Measurements from ENCODE around the gene AACS. TPM values are rescaled to one million over a fixed set of nuclear protein-coding genes. Genes with fewer than 3 reads are reported as not detected.

Gene AACS
- total RNA-seq, 1 donor from 2014 or later: 34.6 TPM

- no peak overlapping the region for H3K27ac Mint-ChIP-seq
- peaks cover 1% of the 10 kb centered on the region for H3K27me3 Mint-ChIP-seq (ENCODE audit: low read depth)
- H3K4me1 Mint-ChIP-seq: no peaks in the 10 kb centered on the region
- no peak for TF ChIP-seq CTCF (IDR thresholded peaks at IDR 0.05; ENCODE audit: unreplicated experiment)
- no peak overlapping the region for H3K4me3 Mint-ChIP-seq
- H3K36me3 Mint-ChIP-seq: no peaks in the 10 kb centered on the region
- no peak for DNase-seq (ENCODE audit: low spot score in 2 of 2, unreplicated experiment in 2 of 2)
- peaks cover under 1% of the 10 kb centered on the region for H3K9me3 Mint-ChIP-seq
These were observed 87.2 kb downstream of the AACS start for GRCh38 chr12:125152463-125152862.

GRCh38 chr12:125155366-125155765, 90.1 kb downstream of the AACS start:
- TF ChIP-seq CTCF (IDR thresholded peaks at IDR 0.05; ENCODE audit: unreplicated experiment): no peak
- Mint-ChIP-seq H3K36me3 (no peaks in the 10 kb centered on the region), H3K4me3 (no peak overlapping the region), H3K4me1 (no peaks in the 10 kb centered on the region), H3K9me3 (peaks cover 7% of the 10 kb centered on the region), H3K27me3 (ENCODE audit: low read depth) (peaks cover 1% of the 10 kb centered on the region), H3K27ac (no peak overlapping the region)
- no peak for DNase-seq (ENCODE audit: low spot score in 2 of 2, unreplicated experiment in 2 of 2)

- Mint-ChIP-seq H3K9me3 (peaks cover 7% of the 10 kb centered on the region), H3K27ac (no peak overlapping the region), H3K4me3 (no peak overlapping the region), H3K4me1 (no peaks in the 10 kb centered on the region), H3K27me3 (ENCODE audit: low read depth) (peaks cover 3% of the 10 kb centered on the region), H3K36me3 (no peaks in the 10 kb centered on the region)
- no peak for DNase-seq (ENCODE audit: low spot score in 2 of 2, unreplicated experiment in 2 of 2)
- TF ChIP-seq CTCF (IDR thresholded peaks at IDR 0.05; ENCODE audit: unreplicated experiment): no peak
These were observed 91.9 kb downstream of the AACS start for GRCh38 chr12:125157177-125157576.

DNA sequence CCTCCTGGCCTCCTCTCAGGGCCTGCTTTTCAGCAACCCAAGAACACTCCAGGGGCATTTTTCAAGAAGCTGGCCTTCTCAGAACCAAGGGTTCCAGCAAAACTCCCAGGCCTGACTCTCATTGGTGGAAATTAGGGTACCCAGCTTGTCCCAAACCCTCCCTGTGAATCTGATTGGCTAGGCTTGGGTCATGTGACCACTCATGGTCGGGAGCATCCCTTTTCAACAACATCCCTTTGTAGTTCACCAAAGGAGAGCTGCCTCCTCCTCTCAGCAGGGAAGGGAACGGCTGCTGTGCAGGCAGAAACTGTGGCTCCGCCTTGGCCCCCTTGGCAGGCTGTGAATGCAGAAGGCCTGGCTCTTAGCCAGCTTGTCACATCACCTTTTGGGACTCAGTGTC, 94.5 kb downstream of the AACS start:
- Mint-ChIP-seq H3K9me3 (peaks cover 7% of the 10 kb centered on the region), H3K36me3 (no peaks in the 10 kb centered on the region), H3K4me1 (no peaks in the 10 kb centered on the region), H3K27me3 (ENCODE audit: low read depth) (peaks cover 4% of the 10 kb centered on the region), H3K4me3 (no peak overlapping the region), H3K27ac (no peak overlapping the region)
- TF ChIP-seq CTCF (IDR thresholded peaks at IDR 0.05; ENCODE audit: unreplicated experiment): no peak
- no peak for DNase-seq (ENCODE audit: low spot score in 2 of 2, unreplicated experiment in 2 of 2)

GRCh38 chr12:125160281-125160955, 95.2 kb downstream of the AACS start:
- no peaks in the 10 kb centered on the region for H3K36me3 Mint-ChIP-seq
- no peak overlapping the region for H3K4me3 Mint-ChIP-seq
- no peak overlapping the region for H3K27ac Mint-ChIP-seq
- H3K4me1 Mint-ChIP-seq: no peaks in the 10 kb centered on the region
- H3K27me3 Mint-ChIP-seq (ENCODE audit: low read depth): peaks cover 4% of the 10 kb centered on the region
- no peak for TF ChIP-seq CTCF (IDR thresholded peaks at IDR 0.05; ENCODE audit: unreplicated experiment)
- DNase-seq (ENCODE audit: low spot score in 2 of 2, unreplicated experiment in 2 of 2): no peak
- H3K9me3 Mint-ChIP-seq: peaks cover 7% of the 10 kb centered on the region

- no peak for TF ChIP-seq CTCF (IDR thresholded peaks at IDR 0.05; ENCODE audit: unreplicated experiment)
- H3K4me1 Mint-ChIP-seq: no peaks in the 10 kb centered on the region
- no peaks in the 10 kb centered on the region for H3K36me3 Mint-ChIP-seq
- no peak overlapping the region for H3K4me3 Mint-ChIP-seq
- no peak overlapping the region for H3K27ac Mint-ChIP-seq
- no peak for DNase-seq (ENCODE audit: low spot score in 2 of 2, unreplicated experiment in 2 of 2)
- peaks cover 4% of the 10 kb centered on the region for H3K27me3 Mint-ChIP-seq (ENCODE audit: low read depth)
- H3K9me3 Mint-ChIP-seq: peaks cover 7% of the 10 kb centered on the region
These were observed 96.4 kb downstream of the AACS start for GRCh38 chr12:125161712-125162022.

Data from mesothelial cell of epicardium (in vitro differentiated cells).